ENCODE results near the gene GPR32.
"Not testable (repeated sequence)": the region's sequence is repeated elsewhere in the genome, so short reads cannot be mapped to it uniquely, and the experiment has no call there.

GPR32 gene

GRCh38 chr19:50770164-50770563 lies at the start of gene GPR32:
Gene GPR32 (plus strand): TSS chr19:50770464. CDS start chr19:50770601, 137 bp downstream.
- not testable (repeated sequence) for DNase-seq (ENCODE audit: low read depth); H3K4me3 ChIP-seq (ENCODE audit: control insufficient read depth, low read depth, low read length)

- H3K4me3 ChIP-seq (ENCODE audit: control insufficient read depth, low read depth, low read length) = no peak overlapping the region
- peak; percentile 14 for TF ChIP-seq CTCF (conservative IDR thresholded peaks at IDR 0.05; ENCODE audit: control insufficient read depth, insufficient read depth, low read depth, low read length)
- DNase-seq (ENCODE audit: low read depth) = peak; percentile 69
Observed at GRCh38 chr19:50720921-50721381, 49.3 kb upstream of the GPR32 start.

GRCh38 chr19:50721441-50722137 lies 48.7 kb upstream of the GPR32 start:
- no peak for DNase-seq (ENCODE audit: low read depth)
- H3K4me3 ChIP-seq (ENCODE audit: control insufficient read depth, low read depth, low read length) = no peak overlapping the region
- TF ChIP-seq CTCF (conservative IDR thresholded peaks at IDR 0.05; ENCODE audit: control insufficient read depth, insufficient read depth, low read depth, low read length) = no peak

- peak overlapping the region; percentile 74 for H3K4me3 ChIP-seq (ENCODE audit: control insufficient read depth, low read depth, low read length)
- no peak for TF ChIP-seq CTCF (conservative IDR thresholded peaks at IDR 0.05; ENCODE audit: control insufficient read depth, insufficient read depth, low read depth, low read length)
- DNase-seq (ENCODE audit: low read depth) = peak; percentile 35
Observed at GRCh38 chr19:50722201-50723013, 47.9 kb upstream of the GPR32 start.

- peak; percentile 84 for DNase-seq (ENCODE audit: low read depth)
- TF ChIP-seq CTCF (conservative IDR thresholded peaks at IDR 0.05; ENCODE audit: control insufficient read depth, insufficient read depth, low read depth, low read length) = no peak
- H3K4me3 ChIP-seq (ENCODE audit: control insufficient read depth, low read depth, low read length) = peak within 1 kb of the TSS; percentile 74
Observed at GRCh38 chr19:50723069-50723468, 47.2 kb upstream of the GPR32 start, which contains the start of gene CLEC11A. Gene CLEC11A (plus strand): TSS chr19:50723364. CDS start chr19:50723526, 162 bp downstream.

GRCh38 chr19:50723735-50724521 lies 46.3 kb upstream of the GPR32 start:
- DNase-seq (ENCODE audit: low read depth) = no peak
- TF ChIP-seq CTCF (conservative IDR thresholded peaks at IDR 0.05; ENCODE audit: control insufficient read depth, insufficient read depth, low read depth, low read length) = no peak
- peak overlapping the region; percentile 74 for H3K4me3 ChIP-seq (ENCODE audit: control insufficient read depth, low read depth, low read length)

Measured in fibroblast of mammary gland (primary cell).